HG02885 (cell line): ENCODE measurements around the gene PLK4.
"Not testable (repeated sequence)": the region's sequence is repeated elsewhere in the genome, so short reads cannot be mapped to it uniquely, and the experiment has no call there.

ENCODE experiments used
- ATAC-seq: cut with Tn5 transposase; IDR thresholded peaks from one replicate; pipeline ENCODE4 v1.9.1; 2021; ENCODE audit warnings: mild to moderate bottlenecking; ENCODE audit not compliant: unreplicated experiment, poor library complexity

Gene PLK4

DNA sequence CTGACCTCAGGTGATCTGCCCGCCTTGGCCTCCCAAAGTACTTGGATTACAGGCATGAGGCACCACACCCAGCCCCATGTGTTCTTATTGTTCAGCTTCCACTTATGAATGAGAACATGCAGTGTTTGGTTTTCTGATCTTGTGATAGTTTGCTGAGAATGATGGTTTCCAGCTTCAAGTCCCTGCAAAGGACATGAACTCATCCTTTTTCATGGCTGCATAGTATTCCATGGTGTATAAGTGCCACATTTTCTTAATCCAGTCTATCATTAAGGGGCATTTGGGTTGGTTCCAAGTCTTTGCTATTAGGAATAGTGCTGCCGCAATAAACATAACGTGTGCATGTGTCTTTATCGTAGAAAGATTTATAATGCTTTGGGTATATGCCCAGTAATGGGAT, 19.0 kb downstream of the PLK4 start:
- ATAC-seq = not testable (repeated sequence)

DNA sequence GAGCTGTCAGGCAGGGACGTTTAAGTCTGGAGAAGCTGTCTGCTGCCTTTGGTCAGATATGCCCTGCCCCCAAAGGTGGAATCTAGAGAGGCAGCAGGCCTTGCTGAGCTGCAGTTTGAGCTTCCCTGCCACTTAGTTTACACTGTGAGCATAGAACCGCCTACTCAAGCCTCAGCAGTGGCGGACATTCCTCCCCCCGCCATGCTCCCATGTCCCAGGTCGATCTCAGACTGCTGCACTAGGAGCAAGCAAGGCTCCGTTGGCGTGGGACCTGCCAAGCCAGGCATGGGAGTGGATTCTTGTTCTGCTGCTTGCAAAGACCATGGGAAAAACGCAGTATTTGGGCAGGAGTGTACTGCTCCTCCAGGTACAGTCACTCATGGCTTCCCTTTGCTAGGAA, 24.3 kb downstream of the PLK4 start:
- no peak for ATAC-seq

DNA sequence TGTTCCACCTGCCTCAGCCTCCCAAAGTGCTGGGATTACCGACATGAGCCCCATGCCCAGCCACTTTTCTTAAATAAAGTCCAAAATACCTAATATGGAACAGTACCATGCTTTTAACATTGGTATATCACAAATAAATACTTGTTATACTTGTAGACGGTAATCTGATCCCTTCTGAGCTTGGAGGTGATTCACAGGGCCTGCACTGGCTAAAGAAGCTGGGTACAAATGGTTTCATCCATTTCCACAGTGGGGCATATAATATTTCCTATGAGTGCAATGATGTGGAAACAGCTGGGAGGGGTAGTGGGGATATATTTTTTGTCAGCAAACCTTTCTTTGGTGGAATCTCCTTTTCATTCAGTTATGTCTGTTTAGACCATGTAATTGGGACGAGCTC, 35.8 kb downstream of the PLK4 start:
- no peak for ATAC-seq

DNA sequence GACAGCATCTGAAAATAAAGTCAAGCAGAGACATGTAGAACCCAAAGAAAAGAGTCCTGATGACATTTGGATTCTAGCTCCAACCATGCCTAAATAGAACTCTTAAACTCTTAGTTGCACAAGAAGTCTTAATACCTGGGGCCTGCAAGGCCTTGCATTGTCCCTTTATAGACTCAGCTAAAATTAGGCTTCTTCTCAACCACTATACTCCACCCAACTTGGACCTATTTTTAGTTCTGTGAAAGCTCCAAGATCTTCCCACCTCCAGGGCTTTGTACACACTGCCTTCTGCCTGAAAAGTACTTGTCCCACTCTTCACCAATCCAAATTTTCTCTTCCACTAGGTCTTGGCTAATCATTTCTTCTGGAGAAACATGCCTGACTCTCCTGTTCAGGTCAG, 36.5 kb downstream of the PLK4 start:
- ATAC-seq = no peak

DNA sequence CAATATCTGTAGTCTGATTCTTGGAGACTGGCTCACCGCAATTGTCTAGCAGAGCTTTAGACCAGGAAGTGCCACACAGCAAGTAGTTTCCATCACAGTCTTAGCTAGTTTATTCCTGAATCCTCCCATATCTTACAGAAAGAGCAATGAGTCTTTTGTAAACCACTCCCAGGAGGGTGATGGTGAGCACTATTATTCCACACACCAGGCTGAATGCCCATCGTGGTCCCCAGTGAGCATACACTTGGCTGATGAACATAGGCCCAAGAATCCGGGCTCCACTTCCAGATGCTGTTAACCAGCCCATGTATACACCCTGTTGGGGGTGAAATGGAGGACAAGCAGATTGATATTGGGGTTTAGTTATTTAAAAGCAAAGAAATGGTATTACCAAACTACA, 39.8 kb downstream of the PLK4 start:
- ATAC-seq = no peak

DNA sequence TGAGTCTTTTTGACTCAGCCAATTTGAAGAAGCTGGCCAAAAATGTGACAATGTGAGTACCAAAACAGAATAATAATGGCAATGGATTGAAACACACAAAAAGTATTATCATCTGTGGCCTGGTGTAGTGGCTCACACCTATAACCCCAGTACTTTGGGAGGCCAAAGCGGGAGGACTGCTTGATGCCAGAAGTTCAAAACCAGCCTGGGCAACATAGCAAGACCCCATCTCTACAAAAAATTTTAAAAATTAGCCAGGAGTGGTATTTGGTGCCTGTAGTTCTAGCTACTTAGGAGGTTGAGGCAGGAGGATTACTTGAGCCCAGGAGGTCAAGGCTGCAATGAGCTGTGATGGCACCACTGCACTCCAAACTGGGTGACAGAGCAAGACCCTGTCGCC, 41.5 kb downstream of the PLK4 start:
- no peak for ATAC-seq

DNA sequence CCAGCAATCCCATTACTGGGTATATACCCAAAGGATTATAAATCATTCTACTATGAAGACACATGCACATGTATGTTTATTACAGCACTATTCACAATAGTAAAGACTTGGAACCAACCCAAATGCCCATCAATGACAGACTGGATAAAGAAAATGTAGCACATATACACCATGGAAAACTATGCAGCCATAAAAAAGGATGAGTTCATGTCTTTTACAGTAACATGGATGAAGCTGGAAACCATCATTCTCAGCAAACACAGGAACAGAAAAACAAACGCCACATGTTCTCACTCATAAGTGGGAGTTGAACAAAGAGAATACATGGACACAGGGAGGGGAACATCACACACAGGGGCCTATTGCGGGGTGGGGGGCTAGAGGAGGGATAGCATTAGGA, 45.0 kb downstream of the PLK4 start:
- not testable (repeated sequence) for ATAC-seq

DNA sequence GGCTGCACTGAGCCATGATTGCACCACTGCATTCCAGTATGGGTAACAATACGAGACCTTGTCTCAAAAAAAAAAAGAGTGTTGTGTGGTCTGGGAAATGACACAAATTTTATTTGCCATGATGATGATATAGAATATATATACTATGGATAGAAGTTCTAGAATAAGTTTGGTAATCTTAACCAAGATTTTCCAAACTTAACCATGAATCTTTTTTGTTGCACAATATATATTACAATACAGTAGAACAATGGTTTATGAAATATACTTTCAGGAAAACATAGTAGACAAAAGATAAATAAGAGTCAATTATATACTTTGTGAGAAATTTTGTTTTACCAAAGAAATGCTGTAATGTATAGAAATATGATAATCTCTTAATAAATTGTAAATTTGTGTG, 49.5 kb downstream of the PLK4 start:
- no peak for ATAC-seq

DNA sequence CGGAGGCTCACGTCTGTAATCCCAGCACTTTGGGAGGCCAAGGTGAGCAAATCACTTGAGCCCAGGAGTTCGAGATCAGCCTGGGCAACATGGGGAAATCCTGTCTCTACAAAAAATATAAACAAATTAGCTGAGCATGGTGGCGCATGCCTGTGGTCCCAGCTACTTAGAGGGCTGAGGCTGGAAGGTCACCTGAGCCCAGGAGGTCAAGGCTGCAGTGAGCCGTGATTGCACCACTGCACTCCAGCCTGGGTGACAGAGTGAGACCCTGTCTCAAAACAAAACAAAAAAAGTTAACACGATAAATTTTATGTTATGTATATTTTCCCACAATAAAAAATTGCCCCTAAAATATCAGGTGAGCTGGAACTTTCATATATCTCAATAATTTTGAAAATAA, 51.1 kb downstream of the PLK4 start:
- not testable (repeated sequence) for ATAC-seq

DNA sequence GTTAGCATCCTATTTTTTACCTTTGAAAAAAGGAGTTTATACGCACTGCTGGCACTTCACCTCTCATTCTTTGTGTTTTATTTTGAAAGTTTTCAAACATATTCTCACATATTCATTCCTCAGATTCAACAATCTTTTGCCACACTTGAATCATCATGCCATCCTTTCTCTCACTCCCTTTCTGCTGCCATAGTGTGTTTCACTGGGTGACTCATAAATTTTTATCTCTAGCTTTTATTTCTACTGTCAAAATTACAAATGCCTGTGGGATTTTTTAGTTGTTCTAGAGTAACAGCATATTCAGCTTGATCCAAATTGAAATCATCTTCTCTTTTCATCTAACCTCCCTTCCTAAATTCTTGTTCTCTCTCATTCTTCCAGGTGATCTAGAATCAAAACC, 56.3 kb downstream of the PLK4 start:
- no peak for ATAC-seq
